ENCODE data around the gene TSPAN18.

The TSPAN18 gene

DNA sequence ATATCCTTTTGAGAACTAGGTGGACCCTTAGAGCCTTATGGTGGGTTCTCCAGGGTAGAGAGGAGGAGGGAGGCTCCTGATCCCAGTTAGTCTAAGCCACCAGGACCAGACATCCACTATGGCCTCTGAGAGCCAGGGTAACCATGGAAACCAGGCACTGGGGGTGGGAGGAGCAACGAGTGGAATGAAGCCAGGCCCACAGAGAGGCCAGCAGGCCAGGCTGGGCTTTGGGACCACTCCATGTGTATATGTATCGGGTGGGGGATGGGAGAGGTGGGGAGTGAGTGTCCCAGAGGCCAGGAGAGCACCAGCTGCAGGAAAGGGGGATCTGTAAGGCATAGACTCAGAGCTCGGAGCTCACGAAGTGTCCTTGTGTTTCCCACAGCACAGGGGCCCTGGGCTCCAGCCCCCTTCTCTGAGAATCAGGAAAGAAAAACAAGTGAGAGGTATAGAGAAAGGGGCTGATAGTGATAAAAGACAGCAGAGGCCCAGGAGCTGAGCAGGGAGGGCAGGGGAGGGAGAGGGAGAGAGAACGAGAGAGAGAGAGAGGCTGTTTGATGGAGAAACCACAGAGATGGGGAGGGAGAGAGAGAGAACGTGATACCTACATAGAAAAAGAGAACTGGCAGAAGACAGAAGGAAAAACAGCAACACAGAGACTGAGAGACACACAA, 15.5 kb upstream of the TSPAN18 start:
- no peak for DNase-seq (ENCODE audit: low spot score)

DNA sequence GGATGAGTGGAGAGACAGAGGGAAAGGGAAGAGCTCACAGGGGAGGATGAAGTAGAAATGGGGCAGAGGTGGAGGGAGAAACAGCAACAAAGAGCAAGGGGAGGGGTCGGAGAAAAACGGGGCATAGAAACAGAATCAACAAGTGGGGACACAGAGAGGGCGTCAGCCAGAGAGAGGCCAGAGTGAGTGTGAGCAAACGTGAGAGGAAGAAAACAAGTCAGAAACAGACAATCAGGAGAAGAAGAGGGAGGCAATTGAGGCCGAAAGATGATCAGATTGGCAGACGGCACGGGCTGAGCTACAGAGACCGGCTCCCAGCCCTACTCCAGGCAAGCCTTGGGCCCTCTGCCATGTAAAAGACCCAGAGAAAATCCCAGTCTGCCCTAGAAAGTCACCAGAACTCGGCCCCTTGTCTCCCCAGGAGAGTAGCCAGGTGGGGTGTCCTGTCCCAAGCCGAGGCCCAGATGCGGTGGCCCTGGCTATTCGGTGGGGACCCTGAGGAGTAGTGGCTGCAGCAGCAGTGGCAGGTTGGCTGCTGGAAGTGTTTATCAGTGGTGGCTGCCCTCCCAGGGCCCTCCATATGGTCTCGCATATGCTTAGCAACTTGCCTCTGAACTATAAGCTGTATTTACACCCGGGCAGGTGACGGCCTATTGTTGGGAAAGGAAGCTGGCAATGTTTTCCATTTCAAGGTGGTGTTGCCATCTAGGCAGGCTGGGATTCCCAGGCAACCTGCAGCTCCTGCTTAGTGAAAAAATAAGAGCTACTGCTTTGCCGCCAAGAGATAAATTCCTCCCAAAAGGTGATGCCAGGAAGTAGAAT, 14.8 kb upstream of the TSPAN18 start:
- DNase-seq (ENCODE audit: low spot score) = no peak

DNA sequence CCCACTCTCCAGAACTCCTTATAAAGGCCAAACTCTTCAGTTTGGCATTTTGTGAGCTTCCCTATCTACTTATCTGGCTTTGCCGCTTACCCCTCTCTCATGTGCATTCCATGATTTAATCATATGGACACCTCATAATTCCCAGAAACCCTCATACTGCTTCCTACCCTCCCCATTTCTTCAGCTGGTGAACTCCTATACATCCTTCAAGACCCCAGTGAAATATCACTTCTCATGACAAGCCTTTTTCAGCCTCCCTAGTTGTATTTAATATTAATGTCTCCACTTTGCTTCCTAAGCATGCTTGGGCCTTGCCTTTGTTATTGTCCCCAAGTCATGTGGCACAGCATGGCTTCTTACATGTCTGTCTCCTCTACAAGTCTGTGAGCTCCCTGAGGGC, 13.7 kb upstream of the TSPAN18 start:
- DNase-seq (ENCODE audit: low spot score) = no peak

DNA sequence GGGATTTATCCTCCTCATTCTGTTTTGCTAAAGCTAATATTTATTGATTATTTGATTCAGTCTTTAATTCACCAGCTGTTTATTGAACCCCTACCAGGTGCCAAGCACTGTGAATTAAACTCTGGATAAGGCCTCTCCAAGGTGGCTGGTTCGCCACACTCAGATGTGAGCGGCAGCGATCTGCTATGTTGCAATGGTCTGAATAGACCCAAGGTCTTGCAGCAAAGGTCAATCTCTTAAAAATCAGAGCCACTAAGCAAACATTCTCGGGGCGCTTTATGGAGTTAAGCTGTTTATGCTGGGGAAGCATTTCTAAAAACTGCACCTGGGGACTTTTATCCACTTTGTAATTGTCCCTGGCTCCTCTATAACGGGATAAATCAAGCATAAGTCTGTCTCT, 10.5 kb upstream of the TSPAN18 start:
- no peak for DNase-seq (ENCODE audit: low spot score)

DNA sequence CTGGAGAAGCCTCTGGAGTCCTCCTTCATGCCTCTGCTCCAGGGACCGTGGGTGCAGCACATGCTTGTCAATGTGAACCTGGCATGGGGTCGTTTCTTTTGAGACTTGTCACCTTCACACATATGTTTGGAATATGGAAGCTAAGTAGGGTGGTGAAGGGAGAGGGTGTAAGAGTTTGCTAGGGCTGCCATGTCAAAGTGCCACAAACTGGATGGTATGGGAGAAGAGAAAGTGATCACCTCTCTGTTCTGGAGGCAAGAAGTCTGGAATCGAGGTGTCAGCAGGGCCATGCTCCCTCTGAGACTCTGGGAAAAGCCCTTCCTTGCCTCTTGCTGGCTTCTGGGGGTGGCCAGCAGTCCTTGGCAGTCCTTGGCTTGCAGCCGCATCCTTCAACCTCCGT, 8.7 kb upstream of the TSPAN18 start:
- no peak for DNase-seq (ENCODE audit: low spot score)

DNA sequence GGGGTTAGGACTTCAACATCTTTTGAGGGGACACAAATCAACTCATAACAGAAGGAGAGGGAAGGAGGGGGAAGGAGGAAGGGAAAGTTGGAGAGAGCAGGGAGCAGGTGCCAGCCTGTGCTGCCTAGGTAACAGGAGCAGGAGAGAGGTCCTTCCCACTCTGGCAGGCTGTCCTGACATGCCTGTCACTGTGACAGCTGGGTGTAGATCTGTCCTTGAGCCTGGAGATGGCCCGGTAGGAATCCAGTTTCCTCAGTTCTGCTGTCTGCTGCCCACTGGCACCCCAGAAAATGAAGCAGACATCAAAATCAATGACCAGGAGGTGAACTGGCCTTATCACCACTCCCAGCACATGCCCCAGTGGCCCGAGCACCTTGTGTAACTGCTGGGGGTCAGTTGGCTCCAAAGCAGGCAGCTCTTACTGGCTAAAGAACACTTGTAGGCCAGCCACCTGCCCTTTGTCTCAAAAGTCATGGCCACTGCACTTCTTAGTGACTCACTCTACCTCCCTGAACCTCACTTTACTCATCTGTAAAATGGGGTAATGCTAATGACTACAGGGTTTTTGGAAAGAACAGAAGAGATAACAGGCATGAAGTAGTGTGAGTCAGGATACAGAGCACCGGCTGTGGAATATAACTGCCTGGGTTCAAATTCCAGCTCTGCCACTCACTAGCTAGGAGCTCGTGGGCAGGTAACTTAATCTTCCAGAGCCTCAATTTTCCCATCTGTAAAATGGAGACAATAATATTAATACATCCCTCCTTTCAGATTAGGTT, 8.0 kb upstream of the TSPAN18 start:
- no peak for DNase-seq (ENCODE audit: low spot score)

DNA sequence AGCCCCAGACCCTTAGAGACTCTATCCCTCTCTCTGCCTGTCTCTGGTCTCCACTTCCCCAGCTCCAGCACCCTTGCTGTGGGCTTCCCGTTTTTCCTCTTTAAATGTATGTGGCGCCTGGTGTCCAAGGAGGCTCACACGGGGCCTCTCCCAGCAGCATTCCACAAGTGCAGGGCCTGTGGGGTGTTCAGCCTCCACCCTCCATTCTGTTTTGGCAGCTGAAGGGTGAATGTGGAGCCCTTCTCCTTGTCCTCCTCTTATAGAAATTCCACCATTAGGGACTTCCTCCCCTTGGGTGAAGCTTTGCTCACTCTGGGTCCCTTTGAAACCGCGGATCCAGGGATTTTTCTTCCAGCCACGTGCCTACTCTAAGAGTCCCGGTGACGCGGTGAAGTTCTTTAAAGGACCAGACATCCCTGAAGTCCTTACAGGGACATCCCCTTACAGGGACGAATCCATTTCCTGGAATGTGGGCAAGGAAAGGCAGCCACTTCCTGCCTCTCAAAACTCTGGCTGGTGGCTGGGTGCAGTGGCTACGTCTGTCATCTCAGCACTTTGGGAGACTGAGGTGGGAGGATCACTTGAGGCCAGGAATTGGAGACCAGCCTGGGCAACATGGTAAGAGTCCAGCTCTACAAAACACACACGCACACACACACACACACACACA, 1.6 kb upstream of the TSPAN18 start:
- DNase-seq (ENCODE audit: low spot score) = no peak

DNA sequence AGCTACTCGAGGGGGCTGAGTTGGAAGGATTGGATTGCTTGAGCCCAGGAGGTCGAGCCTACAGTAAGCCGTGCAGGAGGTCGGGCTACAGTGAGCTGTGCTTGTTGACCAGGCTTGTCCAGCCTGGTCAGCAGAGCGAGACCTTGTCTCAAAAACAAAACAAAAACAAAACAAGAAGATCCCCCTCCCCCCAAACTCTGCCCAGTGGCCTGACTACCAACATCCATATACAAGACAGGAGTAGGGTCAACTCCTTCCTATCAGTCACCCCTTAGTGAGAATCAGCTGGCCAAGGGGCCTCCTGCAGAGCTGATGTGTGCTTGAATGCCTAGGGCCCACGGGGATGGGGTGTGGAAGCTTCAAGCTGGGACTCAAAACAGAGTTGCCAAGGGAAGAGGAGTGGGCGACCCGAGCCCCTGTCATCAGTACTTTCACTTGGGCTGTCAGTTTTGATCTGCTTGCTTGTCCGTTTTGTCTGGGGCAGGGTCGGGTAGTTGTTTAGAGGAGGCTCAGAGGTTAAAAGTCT, 942 bp upstream of the TSPAN18 start:
- no peak for DNase-seq (ENCODE audit: low spot score)

DNA sequence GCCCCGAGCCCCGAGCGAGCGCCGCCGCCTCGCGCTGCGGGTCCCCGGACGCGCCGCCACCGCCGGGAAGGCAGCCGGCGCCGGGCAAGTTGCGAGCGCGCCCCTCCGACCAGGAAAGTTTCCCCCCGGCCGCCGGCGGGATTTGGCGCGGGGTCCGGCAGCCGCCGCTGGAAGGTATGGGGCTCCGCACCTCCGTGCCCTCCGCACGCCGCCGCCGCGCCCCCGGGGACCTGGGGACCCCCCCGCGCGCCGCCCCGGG, 281 bp downstream of the TSPAN18 start:
- DNase-seq (ENCODE audit: low spot score) = no peak

DNA sequence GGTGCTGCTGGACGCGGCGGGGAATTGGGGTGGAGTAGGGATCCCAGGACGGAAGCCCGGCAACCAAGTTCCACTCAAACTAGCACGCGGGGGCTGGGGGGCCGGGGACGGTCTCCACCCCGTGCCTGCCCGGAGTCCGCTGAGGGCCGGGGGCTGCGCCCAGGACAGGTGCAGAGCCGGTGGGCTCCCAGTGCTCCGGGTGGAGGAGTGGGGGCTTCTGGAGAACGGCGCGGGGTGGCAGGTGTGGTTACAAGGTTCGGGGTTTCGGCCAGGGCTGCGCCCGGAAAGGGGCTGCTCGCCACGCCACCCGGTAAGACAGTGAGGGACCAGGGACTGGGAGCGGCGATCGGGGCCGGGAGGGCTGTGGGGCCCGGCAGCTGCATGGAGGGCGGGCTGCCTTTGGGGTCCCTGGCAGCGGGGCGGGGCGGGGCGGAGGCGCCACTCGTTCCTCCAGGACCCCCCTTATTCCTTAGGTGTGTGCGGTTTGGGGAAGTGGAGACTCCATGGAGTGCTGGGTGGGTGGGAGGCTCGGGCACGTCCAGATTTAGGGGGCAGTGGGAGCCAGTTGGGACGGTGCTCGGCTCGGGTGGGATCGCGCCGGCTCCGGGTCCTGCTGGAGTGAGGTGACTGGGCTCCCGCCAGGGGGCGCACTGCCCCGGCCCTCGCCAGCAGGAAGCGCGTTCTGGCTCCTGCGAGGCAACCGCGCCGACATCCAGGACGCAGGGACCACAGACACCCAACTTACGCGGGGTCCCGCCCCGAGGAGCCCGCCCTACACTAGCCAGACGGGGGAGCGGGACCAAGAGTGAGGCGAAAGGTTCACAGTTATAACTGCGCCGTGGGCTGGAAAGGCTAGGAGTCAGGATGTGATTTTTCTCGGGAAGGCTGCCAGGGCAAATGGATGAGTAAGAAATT, 868 bp downstream of the TSPAN18 start:
- peak; percentile 61 for DNase-seq (ENCODE audit: low spot score)

DNA sequence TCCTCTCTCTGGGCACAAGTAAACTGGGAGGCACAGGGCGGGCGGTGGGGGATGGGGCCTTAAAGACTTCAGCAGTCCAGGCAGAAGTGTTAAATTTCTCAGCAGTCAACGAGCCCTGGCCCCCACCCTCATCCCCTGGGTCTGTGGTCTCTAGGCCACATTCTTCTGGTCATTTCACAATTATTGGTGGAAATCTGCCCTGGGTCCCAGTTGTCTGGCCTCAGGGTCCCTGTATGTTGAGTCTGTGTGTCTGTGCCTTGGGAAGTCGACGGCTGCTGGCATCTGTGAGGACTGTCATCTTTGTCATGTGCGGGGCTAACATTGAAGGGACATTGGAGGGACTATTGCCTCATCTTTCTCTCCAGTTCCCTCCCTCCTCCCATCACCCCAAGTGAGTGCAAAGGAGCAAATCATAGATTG, 1.7 kb downstream of the TSPAN18 start:
- DNase-seq (ENCODE audit: low spot score) = no peak

DNA sequence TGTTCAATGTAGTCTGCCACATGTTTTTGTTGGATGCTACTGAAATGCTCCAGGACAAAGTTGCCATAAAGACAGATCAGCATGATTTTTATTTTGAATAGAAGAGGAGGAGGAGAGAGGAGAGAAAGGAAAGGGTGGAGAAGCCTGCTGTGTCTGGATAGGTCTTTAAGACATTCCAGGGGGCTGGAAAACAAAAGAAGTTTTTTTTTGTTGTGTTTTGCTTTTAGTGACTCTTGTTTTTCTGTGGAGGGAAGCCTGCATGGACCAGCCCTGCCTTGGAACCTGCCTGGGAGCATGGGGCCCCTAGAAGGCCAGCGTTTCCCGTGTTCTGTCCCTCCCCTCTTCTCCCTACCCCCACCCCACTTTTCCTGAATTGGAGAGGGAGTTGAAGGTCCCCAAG, 2.3 kb downstream of the TSPAN18 start:
- DNase-seq (ENCODE audit: low spot score) = no peak

DNA sequence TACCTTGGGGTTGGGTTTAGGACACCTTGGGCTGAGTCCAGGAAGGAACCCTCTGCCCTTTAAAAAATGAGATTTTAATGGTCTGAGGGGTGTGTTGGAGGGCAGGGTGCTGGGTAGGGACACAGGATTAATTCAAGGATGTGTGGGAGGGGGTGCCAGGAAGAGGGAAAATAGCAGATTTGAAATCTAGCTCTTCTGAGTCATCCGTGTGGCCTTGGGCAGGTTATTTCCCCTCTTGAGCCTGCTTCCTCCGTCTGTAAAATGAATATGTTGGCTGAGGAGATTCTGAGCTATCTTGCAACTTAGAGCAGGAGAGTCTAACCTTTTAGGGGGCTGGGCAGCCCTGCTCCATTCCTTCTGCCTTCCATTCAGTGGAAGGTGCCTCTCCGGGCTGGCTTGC, 3.0 kb downstream of the TSPAN18 start:
- DNase-seq (ENCODE audit: low spot score) = no peak

DNA sequence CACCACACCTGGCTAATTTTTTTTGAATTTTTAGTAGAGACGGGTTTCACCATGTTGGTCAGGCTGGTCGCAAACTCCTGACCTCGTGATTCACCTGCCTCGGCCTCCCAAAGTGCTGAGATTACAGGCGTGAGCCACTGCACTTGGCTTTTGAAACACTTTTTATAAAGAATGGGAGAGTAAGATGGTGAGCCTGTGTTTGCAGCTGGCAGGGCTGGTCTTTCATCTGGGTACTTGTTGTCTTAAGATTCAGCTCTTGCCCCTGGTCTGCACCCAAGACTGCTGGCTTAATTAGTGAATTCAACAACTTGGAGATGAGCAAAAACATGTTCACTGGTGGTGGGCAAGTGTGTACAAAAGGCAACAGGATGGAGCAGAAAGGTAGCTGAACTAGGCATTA, 4.0 kb downstream of the TSPAN18 start:
- DNase-seq (ENCODE audit: low spot score) = no peak

DNA sequence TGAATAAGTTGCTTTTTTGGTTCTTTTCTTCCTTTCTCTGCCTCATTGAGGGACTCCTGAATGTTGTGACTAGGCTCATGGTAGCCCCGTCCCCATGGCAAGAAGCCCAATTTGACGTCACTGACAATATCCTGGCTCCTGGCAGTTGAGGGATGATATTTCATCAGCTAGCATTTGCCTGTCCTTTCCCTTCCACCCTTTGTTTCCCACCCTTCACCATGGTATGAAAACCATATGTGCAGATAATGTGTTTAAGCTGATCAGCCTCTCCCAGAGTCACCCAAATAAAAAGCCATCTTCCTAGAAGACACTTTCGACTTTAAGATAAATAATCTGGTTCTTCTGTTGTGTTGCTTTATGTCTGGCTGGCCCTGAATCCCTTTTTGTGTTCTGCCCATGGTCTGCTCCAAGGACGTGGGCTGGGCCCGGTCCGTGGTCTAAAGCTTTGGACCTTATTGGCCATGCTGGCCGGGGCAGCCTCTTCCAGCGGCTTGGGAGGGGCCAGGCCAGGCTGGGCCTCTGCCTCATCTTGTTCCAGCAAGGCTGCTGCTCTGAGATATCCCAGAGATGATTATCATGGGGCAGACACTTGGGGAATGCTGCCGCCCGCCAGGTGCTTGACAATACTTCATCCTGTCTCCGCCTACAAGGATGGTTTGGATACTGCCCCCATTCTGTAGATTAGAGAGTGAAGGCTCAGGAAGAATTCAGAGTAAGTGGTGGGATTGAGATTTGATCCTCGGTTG, 5.1 kb downstream of the TSPAN18 start:
- no peak for DNase-seq (ENCODE audit: low spot score)

DNA sequence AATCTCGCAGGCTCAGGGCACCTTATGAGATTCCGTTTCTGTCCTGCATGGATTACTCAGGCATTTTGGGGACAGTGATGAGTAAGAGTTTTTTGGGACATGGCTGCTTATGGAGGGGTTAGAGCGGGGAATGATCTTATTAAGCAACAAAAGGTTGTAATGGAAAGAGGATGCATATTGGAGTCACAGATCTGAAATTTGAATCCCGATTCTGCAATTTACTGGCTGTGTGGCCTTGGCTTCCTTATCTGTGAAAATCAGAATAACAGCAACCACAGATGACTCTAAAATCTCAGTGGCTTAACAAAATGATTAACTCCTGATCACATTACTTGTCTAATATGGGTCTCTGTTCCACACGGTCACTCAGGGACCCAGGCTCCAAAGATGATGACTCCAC, 5.8 kb downstream of the TSPAN18 start:
- DNase-seq (ENCODE audit: low spot score) = no peak

DNA sequence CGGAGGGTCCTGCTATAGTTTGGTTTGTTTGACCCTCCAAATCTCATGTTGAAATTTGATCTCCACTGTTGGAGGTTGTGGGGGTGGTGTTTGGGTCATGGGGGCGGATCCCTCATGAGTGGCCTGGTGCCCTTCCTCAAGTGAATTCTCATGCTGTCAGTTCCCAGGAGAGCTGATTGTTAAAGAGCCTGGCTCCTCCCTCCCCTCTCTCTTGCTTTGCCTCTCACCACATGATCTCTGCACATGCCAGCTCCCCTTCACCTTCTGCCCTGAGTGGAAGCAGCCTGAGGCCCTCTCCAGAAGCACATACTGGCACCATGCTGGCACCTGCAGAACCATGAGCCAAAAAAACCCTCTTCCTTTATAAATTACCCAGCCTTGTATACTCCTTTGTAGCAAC, 7.1 kb downstream of the TSPAN18 start:
- DNase-seq (ENCODE audit: low spot score) = no peak

DNA sequence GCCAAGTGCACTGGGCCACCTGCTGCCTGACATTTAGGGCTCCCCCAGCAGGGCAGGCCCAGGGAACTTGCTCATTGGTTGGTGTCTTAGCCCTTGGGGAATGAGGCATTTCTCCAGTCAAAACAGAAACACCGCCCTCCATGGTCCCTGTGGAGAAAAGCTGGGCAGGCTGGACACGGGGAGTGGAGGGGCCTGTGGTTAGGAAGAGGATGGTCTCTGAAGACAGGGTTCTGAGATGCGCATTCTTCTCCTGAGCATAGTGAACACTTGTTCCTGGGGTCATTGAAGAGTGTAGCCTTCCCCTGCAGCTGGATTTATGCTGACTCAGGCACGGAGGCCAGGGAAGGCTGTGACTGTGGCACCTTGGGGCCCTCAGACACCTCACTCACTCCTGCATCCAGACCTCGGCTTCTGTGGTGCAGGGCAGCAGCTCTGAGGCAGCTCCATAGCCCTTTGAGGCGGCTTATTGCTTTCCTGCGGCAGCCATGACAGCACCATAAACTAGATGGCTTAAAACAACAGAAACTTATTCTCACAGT, 8.2 kb downstream of the TSPAN18 start:
- DNase-seq (ENCODE audit: low spot score) = no peak

DNA sequence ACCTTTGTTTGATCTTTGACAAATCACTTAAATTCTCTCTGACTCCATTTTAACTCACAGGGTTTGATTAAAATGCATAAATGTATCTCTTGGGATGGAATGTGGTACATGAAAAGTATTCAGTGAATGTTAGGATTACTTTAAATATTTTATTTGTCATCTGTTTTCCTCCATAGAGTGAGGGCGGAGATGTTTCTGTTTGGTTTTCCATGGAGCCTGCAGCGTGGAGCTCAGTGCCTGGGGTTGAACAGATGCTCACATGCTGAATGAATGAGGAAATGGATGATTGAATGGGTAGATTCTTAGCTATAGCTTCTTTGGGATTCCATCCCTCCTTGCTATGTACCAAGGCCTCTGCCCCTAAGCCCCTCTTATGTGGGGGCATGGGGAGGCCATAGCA, 10.0 kb downstream of the TSPAN18 start:
- DNase-seq (ENCODE audit: low spot score) = no peak
